Small intestine (tissue), 7 donors: Measurements from ENCODE around the gene SUGP2. TPM values are rescaled to one million over a fixed set of nuclear protein-coding genes. Genes with fewer than 3 reads are reported as not detected.

ENCODE experiments used
- DNase-seq, 2 donors: peaks; one replicate each; pipeline versions ENCODE4 v3.0.0 to v3.0.0-alpha.2; 2013
- FAIRE-seq: peaks from 2 replicates; lab custom pipeline; 2012; peaks lifted over from hg19 to GRCh38; lab: Jason Lieb, UNC
- H3K27ac ChIP-seq, 3 donors: one replicate each; pipeline ENCODE4 v1.5.1; 2013; ENCODE audit warnings: low read length in 2 of 3, mild to moderate bottlenecking in 2 of 3, control low read depth in 1 of 3, inconsistent platforms in 1 of 3, low read depth in 1 of 3, moderate library complexity in 1 of 3
- H3K27me3 ChIP-seq, 3 donors: one replicate each; pipeline ENCODE4 v1.6.1; 2013; ENCODE audit warnings: low read length in 3 of 3, inconsistent platforms in 1 of 3; ENCODE audit not compliant: control insufficient read depth in 3 of 3, insufficient read depth in 3 of 3
- H3K36me3 ChIP-seq, 3 donors: one replicate each; pipeline ENCODE4 v1.6.1; 2013; ENCODE audit warnings: low read length in 3 of 3, inconsistent platforms in 1 of 3, low read depth in 1 of 3, mild to moderate bottlenecking in 1 of 3, moderate library complexity in 1 of 3; ENCODE audit not compliant: control insufficient read depth in 3 of 3, insufficient read depth in 2 of 3
- H3K4me1 ChIP-seq, 3 donors: one replicate each; pipeline ENCODE4 v1.6.1; 2013; ENCODE audit warnings: low read length in 2 of 3, inconsistent platforms in 1 of 3, low read depth in 1 of 3, mild to moderate bottlenecking in 1 of 3, moderate library complexity in 1 of 3; ENCODE audit not compliant: control insufficient read depth in 3 of 3, insufficient read depth in 2 of 3
- H3K4me3 ChIP-seq, 3 donors: one replicate each; pipeline ENCODE4 v1.5.1; 2013; ENCODE audit warnings: low read length in 3 of 3, control low read depth in 1 of 3, inconsistent platforms in 1 of 3, low read depth in 1 of 3, mild to moderate bottlenecking in 1 of 3, moderate library complexity in 1 of 3
- H3K9me3 ChIP-seq, 2 donors: one replicate each; pipeline ENCODE4 v1.6.1; 2013; ENCODE audit warnings: low read depth in 1 of 2, low read length in 1 of 2; ENCODE audit not compliant: control insufficient read depth in 2 of 2, insufficient read depth in 1 of 2
- WGBS, 3 donors: extraction: QIAGEN DNeasy Blood & Tissue Kit; methylation state at CpG; one replicate each; pipeline ENCODE4 v1.1.7; 2013; 5-methylcytosine and 5-hydroxymethylcytosine counted together
- polyA plus RNA-seq, 4 donors: library from polyadenylated mRNA; stranded (reverse) in 3 of 4; unstranded in 1 of 4; fragments of 200-250 nt in 3 of 4; fragments of 120-200 nt in 1 of 4; gene quantifications; one replicate each; pipeline versions ENCODE4 v1.2.1 to v1.2.3, GENCODE V29; 2013
- donor health status: healthy with polysubstance abuse.
- donor health status: control.
- donor health status: control.
- donor health status: Bipolar disorder and iron deficiency.
- donor health status: healthy.

The SUGP2 gene
- polyA plus RNA-seq, 4 donors = 23.0 to 63.5 (median 33.4) TPM

DNA sequence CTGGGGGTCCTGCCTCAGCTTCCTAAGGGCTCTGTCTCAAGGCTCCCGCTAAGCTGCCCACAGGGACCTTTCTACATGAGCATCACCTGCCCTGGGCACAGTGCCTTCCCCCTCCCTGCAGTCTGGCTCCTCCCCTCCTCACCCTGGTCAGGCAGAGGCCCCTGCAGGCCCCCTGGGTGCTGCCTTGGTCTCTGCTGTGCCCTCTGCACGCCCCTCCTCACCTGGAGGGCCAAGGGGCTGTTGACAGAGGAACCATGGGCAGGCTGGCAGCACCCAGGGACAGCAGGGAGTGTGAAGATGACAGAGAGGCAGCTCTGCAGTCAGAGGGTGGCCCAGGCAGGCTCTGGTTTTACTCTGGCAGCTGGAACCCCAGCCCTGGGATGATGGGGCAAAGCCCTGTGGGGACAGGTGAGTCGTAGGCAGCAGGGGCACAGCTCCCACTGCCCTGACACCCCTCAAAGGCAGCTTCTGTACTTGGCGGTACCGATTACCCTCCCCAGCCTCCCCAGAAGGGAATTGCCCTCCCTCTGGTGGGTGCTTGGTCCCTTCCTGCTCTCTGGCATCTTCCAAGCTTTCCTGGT lies 43.1 kb downstream of the SUGP2 start:
- Histone ChIP-seq H3K27ac (no peak overlapping the region), H3K9me3 (no peaks in the 10 kb centered on the region), H3K4me1 (peaks cover 0 to 3% (median 0%) of the 10 kb centered on the region in 3 donors), H3K4me3 (no peak overlapping the region), H3K27me3 (peaks cover 0 to 3% (median 0%) of the 10 kb centered on the region in 3 donors), H3K36me3 (peaks cover 6 to 48% (median 14%) of the 10 kb centered on the region in 3 donors)
- DNase-seq (no peak), FAIRE-seq (no peak)
- 78 to 85% (median 79%) methylated on average over 5 of the region's 5 CpGs for WGBS, 3 donors

DNA sequence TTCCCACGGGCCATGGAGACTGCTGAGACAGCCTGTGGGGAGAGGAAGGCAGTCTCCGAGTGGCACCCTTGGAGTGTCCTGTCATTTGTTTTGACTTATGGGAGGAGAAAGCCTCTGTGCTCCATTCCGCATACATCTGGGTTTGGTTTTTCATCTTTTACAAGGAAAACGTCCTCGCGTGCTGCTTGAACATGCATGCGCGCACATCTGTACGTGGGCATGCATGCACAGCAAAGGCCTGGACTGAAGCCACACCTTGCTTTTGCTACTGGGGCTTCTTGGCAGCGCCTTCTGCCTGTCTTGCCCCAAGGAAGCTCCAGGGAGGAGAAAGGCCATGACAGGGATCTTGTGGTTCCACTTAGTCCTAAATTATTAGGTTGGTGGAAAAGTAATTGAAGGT lies 44.0 kb downstream of the SUGP2 start:
- peaks cover 0 to 3% (median 0%) of the 10 kb centered on the region in 3 donors for H3K4me1 ChIP-seq
- H3K36me3 ChIP-seq = peaks cover 3 to 39% (median 13%) of the 10 kb centered on the region in 3 donors
- no peaks in the 10 kb centered on the region for H3K9me3 ChIP-seq
- FAIRE-seq (no peak), DNase-seq (no peak)
- H3K27me3 ChIP-seq = peaks cover 0 to 10% (median 0%) of the 10 kb centered on the region in 3 donors
- 77 to 84% (median 84%) methylated on average over 10 of the region's 10 CpGs for WGBS, 3 donors
- no peak overlapping the region for H3K4me3 ChIP-seq
- H3K27ac ChIP-seq = no peak overlapping the region

DNA sequence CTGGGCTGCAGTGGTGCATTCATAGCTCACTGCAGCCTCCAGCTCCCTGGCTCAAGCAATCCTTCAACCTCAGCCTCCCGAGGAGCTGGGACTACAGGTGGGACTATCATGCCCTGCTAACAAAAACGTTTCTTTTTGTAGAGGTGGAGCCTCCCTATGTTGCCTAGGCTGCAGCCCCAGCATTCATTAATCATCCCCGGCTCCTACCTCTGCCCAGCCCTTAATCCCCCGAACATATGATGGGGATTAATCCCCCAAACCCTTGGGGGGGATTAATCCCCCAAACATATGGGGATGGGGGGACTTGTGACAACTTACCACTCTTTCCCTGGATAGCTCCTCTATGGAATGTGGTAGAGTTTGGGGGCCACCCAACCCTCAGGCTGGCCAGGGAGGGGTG lies 45.9 kb downstream of the SUGP2 start:
- Histone ChIP-seq H3K9me3 (no peaks in the 10 kb centered on the region), H3K4me3 (no peak overlapping the region), H3K27ac (no peak overlapping the region), H3K36me3 (peaks cover 0 to 22% (median 0%) of the 10 kb centered on the region in 3 donors), H3K4me1 (peaks cover 0 to 3% (median 0%) of the 10 kb centered on the region in 3 donors), H3K27me3 (peaks cover 0 to 16% (median 0%) of the 10 kb centered on the region in 3 donors)
- DNase-seq (no peak), FAIRE-seq (no peak)
- 43 to 55% (median 48%) methylated on average over 4 of the region's 4 CpGs for WGBS, 3 donors

DNA sequence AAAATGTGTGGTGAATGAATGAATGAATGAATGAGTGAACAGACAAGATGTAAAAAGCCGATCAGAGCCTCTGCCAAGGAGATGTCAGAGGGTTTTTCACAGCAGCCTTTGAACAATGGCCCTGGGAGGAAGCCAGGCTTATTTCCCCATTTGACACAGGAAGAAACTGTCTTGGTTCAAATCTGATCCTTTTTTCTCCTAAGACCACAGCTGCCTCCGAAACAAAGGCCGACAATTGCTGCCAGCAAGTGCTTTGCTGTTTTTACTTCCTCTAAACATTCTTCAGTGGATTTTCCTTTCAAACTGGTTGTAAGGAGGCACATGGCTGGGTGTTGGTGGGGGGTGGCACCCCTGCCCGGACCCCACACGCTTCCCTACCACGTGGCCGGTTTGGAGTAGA lies 48.1 kb downstream of the SUGP2 start:
- Histone ChIP-seq H3K4me1 (peaks cover 0 to 3% (median 0%) of the 10 kb centered on the region in 3 donors), H3K9me3 (no peaks in the 10 kb centered on the region), H3K27me3 (peaks cover 0 to 20% (median 0%) of the 10 kb centered on the region in 3 donors), H3K36me3 (peaks cover 0 to 5% (median 0%) of the 10 kb centered on the region in 3 donors), H3K4me3 (no peak overlapping the region), H3K27ac (no peak overlapping the region)
- FAIRE-seq = no peak
- WGBS, 3 donors = 41 to 65% (median 61%) methylated on average over 7 of the region's 7 CpGs
- DNase-seq = no peak

DNA sequence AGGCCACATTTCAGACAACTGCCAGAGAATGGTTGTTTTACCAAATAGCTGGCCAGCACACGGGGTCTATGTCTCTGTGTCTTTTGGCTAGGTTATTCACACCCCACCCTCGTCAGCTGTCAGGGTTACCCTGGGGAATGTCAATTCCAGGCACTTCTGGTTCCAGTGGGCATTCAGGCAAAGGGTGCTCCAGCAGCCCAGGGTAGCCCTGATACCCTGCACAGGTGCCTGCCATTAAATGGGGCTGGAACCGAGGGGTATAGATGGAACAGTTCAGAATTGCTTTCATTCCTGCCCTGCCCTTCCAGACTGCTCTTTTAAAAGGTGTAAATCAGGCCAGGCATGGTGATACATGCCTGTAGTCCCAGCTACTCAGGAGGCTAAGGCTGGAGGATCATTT lies 49.1 kb downstream of the SUGP2 start:
- Histone ChIP-seq H3K27ac (no peak overlapping the region), H3K36me3 (no peaks in the 10 kb centered on the region), H3K4me1 (peaks cover 0 to 3% (median 0%) of the 10 kb centered on the region in 3 donors), H3K9me3 (no peaks in the 10 kb centered on the region), H3K4me3 (no peak overlapping the region), H3K27me3 (peaks cover 0 to 20% (median 0%) of the 10 kb centered on the region in 3 donors)
- no peak for FAIRE-seq
- DNase-seq = no peak
- 45 to 77% (median 68%) methylated on average over 3 of the region's 3 CpGs for WGBS, 3 donors

DNA sequence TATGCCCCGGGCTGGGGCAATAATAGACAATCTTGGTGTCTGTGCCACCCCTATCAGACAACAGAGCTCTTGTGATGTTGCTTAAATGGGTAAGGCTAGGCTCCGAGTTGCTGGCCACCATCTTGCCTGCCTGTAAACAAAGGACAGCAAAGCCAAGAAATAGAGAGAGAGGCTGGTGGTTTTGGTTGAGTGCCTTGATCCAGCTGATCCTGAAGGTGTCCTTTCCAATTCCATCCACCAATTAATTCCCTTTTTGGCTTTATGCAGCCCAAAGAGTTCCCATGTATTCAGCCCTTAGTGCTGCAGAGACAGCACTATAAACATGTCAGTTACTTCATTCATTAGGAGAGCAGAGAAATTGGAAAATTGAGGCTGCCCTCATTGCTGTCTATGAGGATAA lies 50.6 kb downstream of the SUGP2 start:
- FAIRE-seq (no peak), DNase-seq (no peak)
- H3K4me1 ChIP-seq = peaks cover 0 to 3% (median 0%) of the 10 kb centered on the region in 3 donors
- H3K4me3 ChIP-seq = no peak overlapping the region
- H3K27me3 ChIP-seq = peaks cover 0 to 20% (median 0%) of the 10 kb centered on the region in 3 donors
- H3K9me3 ChIP-seq = no peaks in the 10 kb centered on the region
- H3K27ac ChIP-seq = no peak overlapping the region
- no peaks in the 10 kb centered on the region for H3K36me3 ChIP-seq
- 49 to 75% (median 61%) methylated on average over 2 of the region's 2 CpGs for WGBS, 3 donors

DNA sequence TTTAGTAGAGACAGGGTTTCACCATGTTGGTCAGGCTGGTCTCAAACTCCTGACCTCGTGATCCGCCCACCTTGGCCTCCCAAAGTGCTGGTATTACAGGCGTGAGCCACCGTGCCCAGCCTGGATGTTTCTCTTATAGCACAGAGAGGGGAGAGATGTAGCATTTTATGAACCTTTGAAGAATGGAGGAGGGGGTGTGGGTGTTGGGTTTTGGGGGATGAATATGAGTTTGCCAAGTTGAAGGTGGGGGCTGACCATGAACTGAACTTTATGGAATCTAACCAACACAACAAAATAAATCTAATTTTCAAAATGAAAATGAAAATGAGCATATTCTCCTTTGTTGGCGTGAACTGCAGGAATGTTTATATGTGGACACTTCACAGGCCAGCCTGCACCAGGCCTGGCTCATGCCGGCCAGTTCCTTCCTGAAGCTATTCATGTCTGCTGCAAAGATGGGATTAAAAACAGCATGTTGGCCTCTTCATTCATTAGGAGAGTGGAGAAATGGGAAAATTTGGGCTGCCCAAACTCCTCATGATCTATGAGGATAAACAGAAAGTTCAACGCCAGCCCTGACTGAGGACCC lies 52.8 kb downstream of the SUGP2 start:
- DNase-seq = no peak
- Histone ChIP-seq H3K36me3 (no peaks in the 10 kb centered on the region), H3K4me3 (no peak overlapping the region), H3K27me3 (peaks cover 0 to 17% (median 0%) of the 10 kb centered on the region in 3 donors), H3K9me3 (no peaks in the 10 kb centered on the region), H3K4me1 (no peaks in the 10 kb centered on the region), H3K27ac (no peak overlapping the region)
- FAIRE-seq = no peak
- 72 to 87% (median 79%) methylated on average over 7 of the region's 7 CpGs for WGBS, 3 donors

DNA sequence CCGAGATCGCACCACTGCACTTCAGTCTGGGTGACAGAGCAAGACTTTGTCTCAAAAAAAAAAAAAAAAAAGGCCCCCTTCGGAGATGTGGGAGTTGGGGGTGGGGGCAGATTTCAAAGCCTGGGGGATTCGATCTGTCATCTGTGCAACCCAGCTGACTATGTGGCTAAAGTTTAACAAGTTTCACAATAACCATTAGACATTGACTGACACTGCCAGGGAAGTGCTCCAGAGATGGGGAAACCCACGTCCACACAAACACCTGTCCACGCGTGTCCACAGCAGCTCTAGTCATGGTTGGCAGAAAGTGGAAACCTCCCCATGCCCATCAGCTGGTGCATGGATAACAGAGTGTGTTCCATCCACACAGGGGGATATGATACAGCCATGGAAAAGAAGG lies 54.7 kb downstream of the SUGP2 start:
- WGBS, 3 donors = 54 to 68% (median 56%) methylated on average over 7 of the region's 7 CpGs
- H3K4me1 ChIP-seq = no peaks in the 10 kb centered on the region
- H3K4me3 ChIP-seq = no peak overlapping the region
- no peak overlapping the region for H3K27ac ChIP-seq
- no peaks in the 10 kb centered on the region for H3K36me3 ChIP-seq
- no peaks in the 10 kb centered on the region for H3K9me3 ChIP-seq
- DNase-seq (no peak), FAIRE-seq (no peak)
- H3K27me3 ChIP-seq = peaks cover 0 to 5% (median 0%) of the 10 kb centered on the region in 3 donors
